ENCODE measurements around the gene PARVB. TPM values are rescaled to one million over a fixed set of nuclear protein-coding genes. Genes with fewer than 3 reads are reported as not detected.
"Not testable (repeated sequence)": the region's sequence is repeated elsewhere in the genome, so short reads cannot be mapped to it uniquely, and the experiment has no call there.

The PARVB gene
- total RNA-seq, 2 donors from 2014 or later = 21.6 to 73.7 TPM

GRCh38 chr22:44033287-44033686, 9.2 kb downstream of the PARVB start:
- DNase-seq (ENCODE audit: low spot score in 2 of 2) = no peak
- H3K36me3 Mint-ChIP-seq = no peaks in the 10 kb centered on the region
- no peak for ATAC-seq
- H3K9me3 Mint-ChIP-seq = no peaks in the 10 kb centered on the region
- H3K27ac Mint-ChIP-seq = no peak overlapping the region

GRCh38 chr22:44033694-44034093, 9.6 kb downstream of the PARVB start:
- Mint-ChIP-seq H3K36me3 (no peaks in the 10 kb centered on the region), H3K9me3 (no peaks in the 10 kb centered on the region), H3K27ac (no peak overlapping the region)
- DNase-seq (ENCODE audit: low spot score in 2 of 2) (no peak), ATAC-seq (no peak)

- H3K27ac Mint-ChIP-seq = no peak overlapping the region
- no peak for DNase-seq (ENCODE audit: low spot score in 2 of 2)
- H3K9me3 Mint-ChIP-seq = no peaks in the 10 kb centered on the region
- peak in 1 of 2 donors; percentile 43 for ATAC-seq
- H3K36me3 Mint-ChIP-seq = no peaks in the 10 kb centered on the region
These were observed 13.6 kb downstream of the PARVB start for GRCh38 chr22:44037519-44038375.

- DNase-seq (ENCODE audit: low spot score in 2 of 2) (no peak), ATAC-seq (peak; percentile 18 to 20)
- Mint-ChIP-seq H3K27ac (no peak overlapping the region), H3K9me3 (no peaks in the 10 kb centered on the region), H3K36me3 (no peaks in the 10 kb centered on the region)
These were observed 15.6 kb downstream of the PARVB start for GRCh38 chr22:44039566-44040171.

- no peak for ATAC-seq
- H3K36me3 Mint-ChIP-seq = peaks cover 0 to 9% of the 10 kb centered on the region in 2 donors
- H3K27ac Mint-ChIP-seq = no peak overlapping the region
These were observed 18.4 kb downstream of the PARVB start for GRCh38 chr22:44042249-44043218.

GRCh38 chr22:44045145-44045544, 21.0 kb downstream of the PARVB start:
- peak overlapping the region in 1 of 2 donors; percentile 19 for H3K27ac Mint-ChIP-seq
- no peaks in the 10 kb centered on the region for H3K9me3 Mint-ChIP-seq
- H3K36me3 Mint-ChIP-seq = peaks cover 0 to 9% of the 10 kb centered on the region in 2 donors
- DNase-seq (ENCODE audit: low spot score in 2 of 2) = no peak
- peak in 1 of 2 donors; percentile 67 for ATAC-seq

More at GRCh38 chr22:44042249-44043218, 18.4 kb downstream of the PARVB start:
- H3K9me3 Mint-ChIP-seq = no peaks in the 10 kb centered on the region
- DNase-seq (ENCODE audit: low spot score in 2 of 2) = no peak

- Mint-ChIP-seq H3K36me3 (peaks cover 0 to 9% of the 10 kb centered on the region in 2 donors), H3K9me3 (no peaks in the 10 kb centered on the region), H3K27ac (no peak overlapping the region)
- DNase-seq (ENCODE audit: low spot score in 2 of 2) (no peak), ATAC-seq (no peak)
These were observed 22.5 kb downstream of the PARVB start for GRCh38 chr22:44046485-44047141.

GRCh38 chr22:44047891-44048301, 23.8 kb downstream of the PARVB start:
- Mint-ChIP-seq H3K9me3 (no peaks in the 10 kb centered on the region), H3K36me3 (peaks cover 0 to 9% of the 10 kb centered on the region in 2 donors), H3K27ac (peak overlapping the region in 1 of 2 donors; percentile 77)
- DNase-seq (ENCODE audit: low spot score in 2 of 2) (no peak), ATAC-seq (no peak)

- no peak for DNase-seq (ENCODE audit: low spot score in 2 of 2)
- no peak overlapping the region for H3K27ac Mint-ChIP-seq
These were observed 25.6 kb downstream of the PARVB start for GRCh38 chr22:44049486-44050231.

GRCh38 chr22:44050766-44051355, 26.8 kb downstream of the PARVB start:
- H3K9me3 Mint-ChIP-seq = no peaks in the 10 kb centered on the region
- H3K27ac Mint-ChIP-seq = peak overlapping the region in 1 of 2 donors; percentile 29
- peaks cover 0 to 9% of the 10 kb centered on the region in 2 donors for H3K36me3 Mint-ChIP-seq
- ATAC-seq (no peak), DNase-seq (ENCODE audit: low spot score in 2 of 2) (no peak)

More at GRCh38 chr22:44049486-44050231, 25.6 kb downstream of the PARVB start:
- H3K36me3 Mint-ChIP-seq = peaks cover 0 to 9% of the 10 kb centered on the region in 2 donors
- no peak for ATAC-seq
- no peaks in the 10 kb centered on the region for H3K9me3 Mint-ChIP-seq

- peak overlapping the region in 1 of 2 donors; percentile 50 for H3K27ac Mint-ChIP-seq
- DNase-seq (ENCODE audit: low spot score in 2 of 2) (no peak), ATAC-seq (no peak)
- no peaks in the 10 kb centered on the region for H3K9me3 Mint-ChIP-seq
- peaks cover 0 to 9% of the 10 kb centered on the region in 2 donors for H3K36me3 Mint-ChIP-seq
These were observed 27.3 kb downstream of the PARVB start for GRCh38 chr22:44051358-44051757.

GRCh38 chr22:44051961-44052360, 27.9 kb downstream of the PARVB start:
- H3K9me3 Mint-ChIP-seq = no peaks in the 10 kb centered on the region
- ATAC-seq (no peak), DNase-seq (ENCODE audit: low spot score in 2 of 2) (no peak)
- no peak overlapping the region for H3K27ac Mint-ChIP-seq
- H3K36me3 Mint-ChIP-seq = peaks cover 0 to 3% of the 10 kb centered on the region in 2 donors

- no peak for DNase-seq (ENCODE audit: low spot score in 2 of 2)
- H3K36me3 Mint-ChIP-seq = peaks cover 0 to 7% of the 10 kb centered on the region in 2 donors
- ATAC-seq = no peak
- H3K9me3 Mint-ChIP-seq = no peaks in the 10 kb centered on the region
- no peak overlapping the region for H3K27ac Mint-ChIP-seq
These were observed 31.7 kb downstream of the PARVB start for GRCh38 chr22:44055805-44056204.

GRCh38 chr22:44056649-44057048, 32.5 kb downstream of the PARVB start:
- ATAC-seq; H3K27ac Mint-ChIP-seq; DNase-seq (ENCODE audit: low spot score in 2 of 2); H3K36me3 Mint-ChIP-seq; H3K9me3 Mint-ChIP-seq: not testable (repeated sequence)

GRCh38 chr22:44057401-44057987, 33.4 kb downstream of the PARVB start:
- peak overlapping the region in 1 of 2 donors; percentile 62 for H3K27ac Mint-ChIP-seq
- DNase-seq (ENCODE audit: low spot score in 2 of 2) = no peak
- H3K36me3 Mint-ChIP-seq = peaks cover 0 to 7% of the 10 kb centered on the region in 2 donors
- no peaks in the 10 kb centered on the region for H3K9me3 Mint-ChIP-seq
- ATAC-seq = no peak

All from activated naive CD4-positive, alpha-beta T cell treated with anti-CD3 and anti-CD28 coated beads, Interleukin-2, amount 50 U/mL, for 72 hours (primary cell).